Fibroblast of lung (primary cell): ENCODE measurements around the gene C4orf46. TPM values are rescaled to one million over a fixed set of nuclear protein-coding genes. Genes with fewer than 3 reads are reported as not detected.

Experiments used
- DNase-seq, 2 donors: peaks; one replicate each; pipeline versions ENCODE4 v3.0.0 to v3.0.0-alpha.2; 2010; ENCODE audit warnings: low read depth in 2 of 2
- H2AFZ ChIP-seq: 2 replicates; pipeline ENCODE4 v1.5.1; 2012; ENCODE audit warnings: low read length, control low read depth, inconsistent platforms
- H3K27ac ChIP-seq: 2 replicates; pipeline ENCODE4 v1.5.1; 2011; ENCODE audit warnings: low read length, control low read depth; ENCODE audit not compliant: insufficient read depth
- H3K27me3 ChIP-seq: 2 replicates; pipeline ENCODE4 v1.5.1; 2011; ENCODE audit warnings: mild to moderate bottlenecking, low read length; ENCODE audit not compliant: control insufficient read depth, insufficient read depth
- H3K36me3 ChIP-seq: 2 replicates; pipeline ENCODE4 v1.5.1; 2011; ENCODE audit warnings: low read length; ENCODE audit not compliant: control insufficient read depth, insufficient read depth
- H3K4me1 ChIP-seq: 2 replicates; pipeline ENCODE4 v1.5.1; 2011; ENCODE audit warnings: low read length; ENCODE audit not compliant: control insufficient read depth, insufficient read depth; ENCODE audit errors: extremely low read depth
- H3K4me2 ChIP-seq: 2 replicates; pipeline ENCODE4 v1.5.1; 2011; ENCODE audit warnings: low read length, control low read depth; ENCODE audit not compliant: insufficient read depth; ENCODE audit errors: extremely low read depth
- H3K4me3 ChIP-seq, 4 experiments: fragments of 200-600 bp in 1 of 4; sonication (generic) in 1 of 4; replicated peaks in 1 of 4; 2 replicates each; pipeline ENCODE4 v1.5.1; 2011 to 2016; ENCODE audit warnings: low read length in 4 of 4, low read depth in 3 of 4, mild to moderate bottlenecking in 3 of 4, control low read depth in 2 of 4, inconsistent platforms in 1 of 4, mixed read lengths in 1 of 4; ENCODE audit not compliant: insufficient read depth in 1 of 4; ENCODE audit errors: control extremely low read depth in 1 of 4
- H3K79me2 ChIP-seq: 2 replicates; pipeline ENCODE4 v1.5.1; 2012; ENCODE audit warnings: mild to moderate bottlenecking, low read length, inconsistent platforms; ENCODE audit not compliant: control insufficient read depth, insufficient read depth
- H3K9ac ChIP-seq: 2 replicates; pipeline ENCODE4 v1.5.1; 2011; ENCODE audit warnings: mild to moderate bottlenecking, low read length, control low read depth; ENCODE audit not compliant: insufficient read depth
- H3K9me3 ChIP-seq: 2 replicates; pipeline ENCODE4 v1.5.1; 2012; ENCODE audit warnings: low read depth, low read length; ENCODE audit not compliant: control insufficient read depth, insufficient read depth
- H4K20me1 ChIP-seq: 2 replicates; pipeline ENCODE4 v1.5.1; 2011; ENCODE audit warnings: low read length; ENCODE audit not compliant: control insufficient read depth, insufficient read depth; ENCODE audit errors: extremely low read depth
- EZH2 ChIP-seq: IDR thresholded peaks from 2 replicates; pipeline ENCODE4 v1.5.1; 2012; ENCODE audit warnings: low read length, control low read depth, mild to moderate bottlenecking; ENCODE audit errors: missing control alignments
- polyA plus RNA-seq, 2 donors: library from polyadenylated mRNA; depleted of rRNA in 1 of 2; stranded (reverse) in 1 of 2; unstranded in 1 of 2; fragments of >200 nt; gene quantifications; 2 replicates each; pipeline ENCODE4 v1.2.1, GENCODE V29; 2011 to 2012; ENCODE audit warnings: missing spikeins in 1 of 2
- total RNA-seq: library from RNA; depleted of rRNA; stranded (reverse); fragments of >200 nt; gene quantifications from 2 replicates; pipeline ENCODE4 v1.2.1, GENCODE V29; 2014
- TF ChIP-seq, protein P1 (sequence below), 2 donors: IDR thresholded peaks in 1 of 2; conservative IDR thresholded peaks in 1 of 2; 1 replicate in 1 of 2; 2 replicates in 1 of 2; pipeline ENCODE4 v1.5.1; 2011 to 2012; ENCODE audit warnings: low read length in 2 of 2, control low read depth in 1 of 2, inconsistent platforms in 1 of 2, low read depth in 1 of 2, mild to moderate bottlenecking in 1 of 2

C4orf46 gene
- total and polyA plus RNA-seq, 2 donors (not counting 1 experiment from before 2014, with no cell fraction given) = 11.2 to 11.8 TPM

DNA sequence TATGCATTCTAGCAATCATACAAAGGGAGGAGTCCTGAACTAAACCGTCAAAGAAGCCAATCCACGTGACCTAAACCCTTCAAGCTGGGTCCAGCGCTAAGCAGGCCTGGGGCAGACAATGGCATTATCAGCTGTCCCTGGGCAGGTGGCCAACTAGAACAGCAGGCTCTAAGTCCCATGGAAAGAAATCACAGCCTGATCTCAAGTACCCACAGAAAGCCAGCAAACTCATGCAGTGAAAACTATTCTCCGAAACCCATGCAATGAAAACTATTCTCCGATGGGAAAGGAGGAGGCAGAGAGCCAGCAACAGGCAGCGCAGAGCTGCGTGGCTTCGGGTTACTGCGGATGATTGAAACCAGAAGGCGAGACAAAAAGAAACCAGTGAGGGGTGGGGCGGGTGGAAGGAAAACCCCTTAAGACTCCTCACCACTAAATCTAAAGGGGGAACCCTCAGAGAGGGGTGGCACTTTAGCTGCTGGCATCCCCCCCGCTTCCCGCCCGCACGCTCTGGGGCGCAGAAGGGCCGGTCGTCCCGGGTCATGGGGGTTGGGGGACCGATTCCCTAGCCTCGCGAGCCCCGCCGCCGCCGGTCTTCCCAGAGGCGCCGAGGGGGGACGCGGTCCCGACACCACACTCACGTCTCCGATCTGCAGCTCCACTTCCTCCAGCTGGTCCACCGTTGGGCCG is 567 bp downstream of the C4orf46 start:
- Histone ChIP-seq H3K79me2 (peaks cover 35% of the 10 kb centered on the region), H3K9ac (peak overlapping the region; percentile 96), H3K4me2 (peak overlapping the region; percentile 90), H3K9me3 (no peaks in the 10 kb centered on the region), H3K36me3 (no peaks in the 10 kb centered on the region), H3K27me3 (no peaks in the 10 kb centered on the region), H4K20me1 (no peaks in the 10 kb centered on the region), H3K4me1 (no peaks in the 10 kb centered on the region), H2AFZ (peak overlapping the region; percentile 82), H3K27ac (peak overlapping the region; percentile 92), H3K4me3 (peak overlapping the region; percentile 79 to 98 (median 94))
- TF ChIP-seq EZH2 = no peak
- TF ChIP-seq, protein P1, sequence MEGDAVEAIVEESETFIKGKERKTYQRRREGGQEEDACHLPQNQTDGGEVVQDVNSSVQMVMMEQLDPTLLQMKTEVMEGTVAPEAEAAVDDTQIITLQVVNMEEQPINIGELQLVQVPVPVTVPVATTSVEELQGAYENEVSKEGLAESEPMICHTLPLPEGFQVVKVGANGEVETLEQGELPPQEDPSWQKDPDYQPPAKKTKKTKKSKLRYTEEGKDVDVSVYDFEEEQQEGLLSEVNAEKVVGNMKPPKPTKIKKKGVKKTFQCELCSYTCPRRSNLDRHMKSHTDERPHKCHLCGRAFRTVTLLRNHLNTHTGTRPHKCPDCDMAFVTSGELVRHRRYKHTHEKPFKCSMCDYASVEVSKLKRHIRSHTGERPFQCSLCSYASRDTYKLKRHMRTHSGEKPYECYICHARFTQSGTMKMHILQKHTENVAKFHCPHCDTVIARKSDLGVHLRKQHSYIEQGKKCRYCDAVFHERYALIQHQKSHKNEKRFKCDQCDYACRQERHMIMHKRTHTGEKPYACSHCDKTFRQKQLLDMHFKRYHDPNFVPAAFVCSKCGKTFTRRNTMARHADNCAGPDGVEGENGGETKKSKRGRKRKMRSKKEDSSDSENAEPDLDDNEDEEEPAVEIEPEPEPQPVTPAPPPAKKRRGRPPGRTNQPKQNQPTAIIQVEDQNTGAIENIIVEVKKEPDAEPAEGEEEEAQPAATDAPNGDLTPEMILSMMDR (conservative IDR thresholded peaks at IDR 0.05 in 1 of 2, IDR thresholded peaks at IDR 0.05 in 1 of 2; ENCODE audit: low read depth in 1 of 2, low read length in 2 of 2) = no peak
- DNase-seq = peak; percentile 83 to 84

DNA sequence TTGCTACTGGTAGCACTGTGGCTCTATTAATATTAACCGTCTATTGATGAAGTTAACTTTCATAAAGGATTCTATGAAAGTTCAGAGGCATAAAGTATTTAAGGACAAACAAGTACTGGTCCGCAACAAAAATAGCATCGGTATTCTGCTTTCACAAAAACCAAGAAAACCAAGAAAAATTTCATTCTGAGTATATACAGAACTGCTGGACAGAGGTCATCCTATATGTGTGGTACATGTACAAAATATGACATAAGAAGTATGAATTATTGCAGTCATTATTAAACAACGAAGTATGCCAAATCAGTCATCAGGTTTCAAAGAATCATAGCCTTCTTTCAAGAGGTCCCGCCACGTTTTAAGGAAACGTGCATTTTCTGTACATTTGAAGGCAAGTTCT is 2.4 kb downstream of the C4orf46 start:
- TF ChIP-seq EZH2 = no peak
- TF ChIP-seq, protein P1 (conservative IDR thresholded peaks at IDR 0.05 in 1 of 2, IDR thresholded peaks at IDR 0.05 in 1 of 2; ENCODE audit: low read depth in 1 of 2, low read length in 2 of 2) = no peak
- Histone ChIP-seq H3K9ac (no peak overlapping the region), H3K4me3 (no peak overlapping the region), H4K20me1 (no peaks in the 10 kb centered on the region), H3K4me2 (no peak overlapping the region), H3K27me3 (no peaks in the 10 kb centered on the region), H3K79me2 (peaks cover 35% of the 10 kb centered on the region), H3K9me3 (no peaks in the 10 kb centered on the region), H3K36me3 (no peaks in the 10 kb centered on the region), H2AFZ (no peak overlapping the region), H3K27ac (no peak overlapping the region), H3K4me1 (no peaks in the 10 kb centered on the region)
- DNase-seq = no peak

DNA sequence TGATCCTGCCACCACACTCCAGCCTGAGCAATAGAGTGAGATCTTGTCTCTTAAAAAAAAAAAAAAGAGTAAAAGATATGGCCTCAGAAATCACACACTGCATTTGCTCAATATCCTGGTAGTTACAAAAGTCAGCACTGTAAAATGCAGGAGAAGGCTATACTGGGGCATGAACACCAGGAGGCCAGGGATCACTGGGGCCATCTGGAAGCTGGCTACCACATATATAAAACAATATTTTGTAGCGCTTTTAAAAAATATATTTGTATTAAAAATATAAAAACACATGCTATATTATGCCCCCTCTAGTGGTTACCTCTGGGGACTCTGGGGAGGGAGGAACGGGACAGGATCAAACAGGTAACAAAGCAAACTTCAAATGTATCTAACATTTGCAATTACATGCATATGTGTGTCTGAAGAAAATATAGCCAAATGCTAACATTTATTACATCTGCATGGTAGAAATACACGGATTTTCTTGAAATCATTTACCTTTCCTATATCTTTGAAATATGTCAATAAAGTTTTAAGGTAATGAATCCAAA is 4.0 kb downstream of the C4orf46 start:
- no peak overlapping the region for H3K4me3 ChIP-seq
- peaks cover 31% of the 10 kb centered on the region for H3K79me2 ChIP-seq
- TF ChIP-seq EZH2 = no peak
- TF ChIP-seq, protein P1 (conservative IDR thresholded peaks at IDR 0.05 in 1 of 2, IDR thresholded peaks at IDR 0.05 in 1 of 2; ENCODE audit: low read depth in 1 of 2, low read length in 2 of 2) = peak; percentile 53 to 56
- no peaks in the 10 kb centered on the region for H3K27me3 ChIP-seq
- H3K9me3 ChIP-seq = no peaks in the 10 kb centered on the region
- no peaks in the 10 kb centered on the region for H4K20me1 ChIP-seq
- H3K27ac ChIP-seq = no peak overlapping the region
- H2AFZ ChIP-seq = no peak overlapping the region
- DNase-seq = peak in 1 of 2 donors; percentile 27
- H3K9ac ChIP-seq = no peak overlapping the region
- H3K4me2 ChIP-seq = no peak overlapping the region
- no peaks in the 10 kb centered on the region for H3K4me1 ChIP-seq
- H3K36me3 ChIP-seq = no peaks in the 10 kb centered on the region
